Measurements from ENCODE around the gene ZNF438.
"Not testable (repeated sequence)": the region's sequence is repeated elsewhere in the genome, so short reads cannot be mapped to it uniquely, and the experiment has no call there.

ZNF438 gene

GRCh38 chr10:30983209-30983608 is 48.5 kb downstream of the ZNF438 start:
- peaks cover 19% of the 10 kb centered on the region for H3K9me3 ChIP-seq (ENCODE audit: control insufficient read depth, low read length)

GRCh38 chr10:30980951-30981616 is 50.6 kb downstream of the ZNF438 start:
- H3K14ac ChIP-seq (ENCODE audit: low read length in 2 of 2), result no peak overlapping the region
- H2BK5ac ChIP-seq (ENCODE audit: low read depth, low read length, poor library complexity, severe bottlenecking), result no peak overlapping the region
- 68% methylated on average over 6 of the region's 7 CpGs for WGBS
- H2BK15ac ChIP-seq (ENCODE audit: low read depth, poor library complexity, severe bottlenecking), result no peak overlapping the region
- no peak overlapping the region for H3K4me3 ChIP-seq (ENCODE audit: insufficient read depth in 1 of 2, low read depth in 1 of 2, low read length in 2 of 2)
- H3K9ac ChIP-seq (ENCODE audit: low read length), result no peak overlapping the region
- no peak overlapping the region for H3K27ac ChIP-seq (ENCODE audit: low read length, poor library complexity, severe bottlenecking)
- H3K4me2 ChIP-seq (ENCODE audit: low read length, poor library complexity, severe bottlenecking), result no peak overlapping the region
- peak overlapping the region in 1 of 2 experiments; percentile 60 for H3K18ac ChIP-seq (ENCODE audit: low read depth in 1 of 2, low read length in 2 of 2)
- DNase-seq, result peak; percentile 30
- H3K4me1 ChIP-seq (ENCODE audit: control insufficient read depth, insufficient read depth, low read depth, low read length), result peaks cover 1% of the 10 kb centered on the region
- H4K8ac ChIP-seq (ENCODE audit: low read length), result no peak overlapping the region
- no peak overlapping the region for H2BK12ac ChIP-seq (ENCODE audit: low read length in 2 of 2)
- no peak overlapping the region for H2AK5ac ChIP-seq (ENCODE audit: low read length, severe bottlenecking)
- H2BK120ac ChIP-seq (ENCODE audit: low read depth, low read length), result no peak overlapping the region
- H4K91ac ChIP-seq (ENCODE audit: low read length), result no peak overlapping the region
- H3K9me3 ChIP-seq (ENCODE audit: control insufficient read depth, low read length), result peaks cover 19% of the 10 kb centered on the region
- peaks cover 0 to 14% of the 10 kb centered on the region in 2 experiments for H3K36me3 ChIP-seq (ENCODE audit: control insufficient read depth in 1 of 2, insufficient read depth in 2 of 2, low read depth in 1 of 2, low read length in 2 of 2)
- no peak overlapping the region for H2AFZ ChIP-seq (ENCODE audit: low read depth, low read length)
- no peaks in the 10 kb centered on the region for H3K27me3 ChIP-seq (ENCODE audit: control insufficient read depth in 1 of 2, insufficient read depth in 1 of 2, low read length in 2 of 2)
- peaks cover 6% of the 10 kb centered on the region for H3K79me1 ChIP-seq (replicated peaks; ENCODE audit: low read length, poor library complexity, severe bottlenecking)
- no peak overlapping the region for H3K4ac ChIP-seq (ENCODE audit: low read depth in 1 of 2, low read length in 2 of 2)
- H3K23ac ChIP-seq (ENCODE audit: low read length in 2 of 2), result no peak overlapping the region

More at GRCh38 chr10:30983209-30983608, 48.5 kb downstream of the ZNF438 start:
- not testable (repeated sequence) for H3K27ac ChIP-seq (ENCODE audit: low read length, poor library complexity, severe bottlenecking); H3K23ac ChIP-seq (ENCODE audit: low read length in 2 of 2); DNase-seq; H3K4me2 ChIP-seq (ENCODE audit: low read length, poor library complexity, severe bottlenecking); H3K4ac ChIP-seq (ENCODE audit: low read depth in 1 of 2, low read length in 2 of 2); H2BK120ac ChIP-seq (ENCODE audit: low read depth, low read length); H3K9ac ChIP-seq (ENCODE audit: low read length); H2BK15ac ChIP-seq (ENCODE audit: low read depth, poor library complexity, severe bottlenecking); H2AFZ ChIP-seq (ENCODE audit: low read depth, low read length); H3K18ac ChIP-seq (ENCODE audit: low read depth in 1 of 2, low read length in 2 of 2); H3K14ac ChIP-seq (ENCODE audit: low read length in 2 of 2); H3K27me3 ChIP-seq (ENCODE audit: control insufficient read depth in 1 of 2, insufficient read depth in 1 of 2, low read length in 2 of 2); H3K79me1 ChIP-seq (replicated peaks; ENCODE audit: low read length, poor library complexity, severe bottlenecking); H2BK5ac ChIP-seq (ENCODE audit: low read depth, low read length, poor library complexity, severe bottlenecking); H3K4me3 ChIP-seq (ENCODE audit: insufficient read depth in 1 of 2, low read depth in 1 of 2, low read length in 2 of 2); H2AK5ac ChIP-seq (ENCODE audit: low read length, severe bottlenecking); H4K8ac ChIP-seq (ENCODE audit: low read length); H3K4me1 ChIP-seq (ENCODE audit: control insufficient read depth, insufficient read depth, low read depth, low read length)
- WGBS, result over 99% methylated on average over 5 of the region's 6 CpGs
- H3K36me3 ChIP-seq (ENCODE audit: control insufficient read depth in 1 of 2, insufficient read depth in 2 of 2, low read depth in 1 of 2, low read length in 2 of 2), result peaks cover 0 to 14% of the 10 kb centered on the region in 2 experiments
- H2BK12ac ChIP-seq (ENCODE audit: low read length in 2 of 2), result peak overlapping the region in 1 of 2 experiments; percentile 29
- peak overlapping the region; percentile 34 for H4K91ac ChIP-seq (ENCODE audit: low read length)

- Histone ChIP-seq H3K14ac (ENCODE audit: low read length in 2 of 2) (no peak overlapping the region), H2BK15ac (ENCODE audit: low read depth, poor library complexity, severe bottlenecking) (no peak overlapping the region), H3K27ac (ENCODE audit: low read length, poor library complexity, severe bottlenecking) (no peak overlapping the region), H4K8ac (ENCODE audit: low read length) (no peak overlapping the region), H3K18ac (ENCODE audit: low read depth in 1 of 2, low read length in 2 of 2) (no peak overlapping the region), H3K4ac (ENCODE audit: low read depth in 1 of 2, low read length in 2 of 2) (no peak overlapping the region), H3K79me1 (replicated peaks; ENCODE audit: low read length, poor library complexity, severe bottlenecking) (peaks cover 6% of the 10 kb centered on the region), H3K9me3 (ENCODE audit: control insufficient read depth, low read length) (peaks cover 7% of the 10 kb centered on the region), H2BK12ac (ENCODE audit: low read length in 2 of 2) (no peak overlapping the region), H4K91ac (ENCODE audit: low read length) (peak overlapping the region; percentile 62), H3K9ac (ENCODE audit: low read length) (no peak overlapping the region), H3K36me3 (ENCODE audit: control insufficient read depth in 1 of 2, insufficient read depth in 2 of 2, low read depth in 1 of 2, low read length in 2 of 2) (peaks cover 0 to 14% of the 10 kb centered on the region in 2 experiments), H3K4me2 (ENCODE audit: low read length, poor library complexity, severe bottlenecking) (no peak overlapping the region), H3K27me3 (ENCODE audit: control insufficient read depth in 1 of 2, insufficient read depth in 1 of 2, low read length in 2 of 2) (no peaks in the 10 kb centered on the region), H2AK5ac (ENCODE audit: low read length, severe bottlenecking) (no peak overlapping the region), H3K23ac (ENCODE audit: low read length in 2 of 2) (no peak overlapping the region), H3K4me3 (ENCODE audit: insufficient read depth in 1 of 2, low read depth in 1 of 2, low read length in 2 of 2) (no peak overlapping the region), H2BK5ac (ENCODE audit: low read depth, low read length, poor library complexity, severe bottlenecking) (no peak overlapping the region), H3K4me1 (ENCODE audit: control insufficient read depth, insufficient read depth, low read depth, low read length) (peaks cover 1% of the 10 kb centered on the region), H2AFZ (ENCODE audit: low read depth, low read length) (no peak overlapping the region), H2BK120ac (ENCODE audit: low read depth, low read length) (no peak overlapping the region)
- DNase-seq, result no peak
- WGBS, result 88% methylated on average over 3 of the region's 4 CpGs
Measured at GRCh38 chr10:30979956-30980355, 51.7 kb downstream of the ZNF438 start.

DNA sequence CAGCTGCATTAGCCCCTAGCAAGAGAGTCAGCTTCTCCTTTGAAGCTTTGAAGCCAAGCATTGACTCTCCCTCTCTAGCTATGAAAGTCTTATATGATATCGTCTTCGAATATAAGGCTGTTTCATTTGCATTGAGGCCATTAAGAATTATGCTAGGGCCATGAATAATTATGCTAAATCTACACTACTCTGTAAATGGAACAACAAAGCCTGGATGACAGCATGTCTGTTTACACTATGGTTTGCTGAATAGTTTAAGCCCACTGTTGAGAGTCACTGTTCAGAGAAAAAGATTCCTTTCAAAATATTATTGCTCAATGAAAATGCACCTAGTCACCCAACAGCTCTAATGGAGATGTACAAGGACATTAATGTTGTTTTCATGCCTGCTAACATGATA is 52.8 kb downstream of the ZNF438 start:
- Histone ChIP-seq H4K8ac (ENCODE audit: low read length) (no peak overlapping the region), H3K27me3 (ENCODE audit: control insufficient read depth in 1 of 2, insufficient read depth in 1 of 2, low read length in 2 of 2) (no peaks in the 10 kb centered on the region)

More for the DNA sequence above, 52.8 kb downstream of the ZNF438 start:
- Histone ChIP-seq H3K14ac (ENCODE audit: low read length in 2 of 2) (no peak overlapping the region), H3K23ac (ENCODE audit: low read length in 2 of 2) (no peak overlapping the region), H4K91ac (ENCODE audit: low read length) (no peak overlapping the region), H2AK5ac (ENCODE audit: low read length, severe bottlenecking) (no peak overlapping the region), H3K9me3 (ENCODE audit: control insufficient read depth, low read length) (peaks cover 7% of the 10 kb centered on the region), H3K4me1 (ENCODE audit: control insufficient read depth, insufficient read depth, low read depth, low read length) (peaks cover 1% of the 10 kb centered on the region), H3K4me3 (ENCODE audit: insufficient read depth in 1 of 2, low read depth in 1 of 2, low read length in 2 of 2) (no peak overlapping the region), H3K18ac (ENCODE audit: low read depth in 1 of 2, low read length in 2 of 2) (no peak overlapping the region), H2BK12ac (ENCODE audit: low read length in 2 of 2) (no peak overlapping the region), H2BK120ac (ENCODE audit: low read depth, low read length) (no peak overlapping the region), H3K4me2 (ENCODE audit: low read length, poor library complexity, severe bottlenecking) (no peak overlapping the region), H3K27ac (ENCODE audit: low read length, poor library complexity, severe bottlenecking) (no peak overlapping the region), H2AFZ (ENCODE audit: low read depth, low read length) (no peak overlapping the region), H3K36me3 (ENCODE audit: control insufficient read depth in 1 of 2, insufficient read depth in 2 of 2, low read depth in 1 of 2, low read length in 2 of 2) (peaks cover 0 to 14% of the 10 kb centered on the region in 2 experiments), H3K9ac (ENCODE audit: low read length) (no peak overlapping the region), H2BK5ac (ENCODE audit: low read depth, low read length, poor library complexity, severe bottlenecking) (no peak overlapping the region), H2BK15ac (ENCODE audit: low read depth, poor library complexity, severe bottlenecking) (no peak overlapping the region), H3K4ac (ENCODE audit: low read depth in 1 of 2, low read length in 2 of 2) (no peak overlapping the region), H3K79me1 (replicated peaks; ENCODE audit: low read length, poor library complexity, severe bottlenecking) (peaks cover 6% of the 10 kb centered on the region)
- no peak for DNase-seq
- WGBS, result no CpG with 5 or more reads among the region's 2 CpGs

Data from mesenchymal stem cell (in vitro differentiated cells and primary cell).